H9 (cell line): ENCODE results near the gene APOBEC3G. TPM values are rescaled to one million over a fixed set of nuclear protein-coding genes. Genes with fewer than 3 reads are reported as not detected.
"Not testable (repeated sequence)": the region's sequence is repeated elsewhere in the genome, so short reads cannot be mapped to it uniquely, and the experiment has no call there.

ENCODE experiments used
- DNase-seq: peaks from one replicate; pipeline ENCODE4 v3.0.0-alpha.2; 2017
- H2AFZ ChIP-seq: one replicate; pipeline ENCODE4 v1.6.1; 2013; ENCODE audit warnings: mild to moderate bottlenecking, low read length, control low read depth, moderate library complexity
- H2AK5ac ChIP-seq: 2 replicates; pipeline ENCODE4 v1.6.1; 2013; ENCODE audit warnings: low read length, control low read depth, mixed read lengths; ENCODE audit not compliant: insufficient read length
- H2BK120ac ChIP-seq: one replicate; pipeline ENCODE4 v1.6.1; 2013; ENCODE audit warnings: low read depth, mild to moderate bottlenecking, low read length, control low read depth, inconsistent platforms; ENCODE audit not compliant: poor library complexity, severe bottlenecking
- H2BK12ac ChIP-seq: 2 replicates; pipeline ENCODE4 v1.6.1; 2013; ENCODE audit warnings: low read length, control low read depth, mixed read lengths, low read depth; ENCODE audit not compliant: insufficient read length
- H2BK15ac ChIP-seq: 2 replicates; pipeline ENCODE4 v1.6.1; 2013; ENCODE audit warnings: low read depth, low read length, control low read depth
- H2BK20ac ChIP-seq: one replicate; pipeline ENCODE4 v1.6.1; 2013; ENCODE audit warnings: low read depth, mild to moderate bottlenecking, low read length, control low read depth, inconsistent platforms; ENCODE audit not compliant: poor library complexity, severe bottlenecking
- H2BK5ac ChIP-seq: 2 replicates; pipeline ENCODE4 v1.6.1; 2013; ENCODE audit warnings: low read length, control low read depth, mixed read lengths; ENCODE audit not compliant: insufficient read length
- H3K14ac ChIP-seq: 2 replicates; pipeline ENCODE4 v1.6.1; 2013; ENCODE audit warnings: low read length, control low read depth; ENCODE audit not compliant: insufficient read depth
- H3K18ac ChIP-seq: 2 replicates; pipeline ENCODE4 v1.6.1; 2013; ENCODE audit warnings: low read depth, mild to moderate bottlenecking, mixed read lengths, low read length, control low read depth; ENCODE audit not compliant: insufficient read length
- H3K23ac ChIP-seq: 2 replicates; pipeline ENCODE4 v1.6.1; 2013; ENCODE audit warnings: low read length, control low read depth, mixed read lengths, low read depth; ENCODE audit not compliant: insufficient read length
- H3K23me2 ChIP-seq: 2 replicates; pipeline ENCODE4 v1.6.1; 2013; ENCODE audit warnings: low read depth, mild to moderate bottlenecking, mixed read lengths, low read length, control low read depth; ENCODE audit not compliant: insufficient read length, poor library complexity, severe bottlenecking
- H3K27ac ChIP-seq: 2 replicates; pipeline ENCODE4 v1.5.1; 2013; ENCODE audit warnings: low read length, control low read depth, mixed read lengths, low read depth; ENCODE audit not compliant: insufficient read length
- H3K27me3 ChIP-seq: 2 replicates; pipeline ENCODE4 v1.6.1; 2013; ENCODE audit warnings: low read length, control low read depth, inconsistent platforms; ENCODE audit not compliant: insufficient read depth
- H3K4ac ChIP-seq: 2 replicates; pipeline ENCODE4 v1.6.1; 2013; ENCODE audit warnings: low read depth, mild to moderate bottlenecking, control low read depth, inconsistent platforms, low read length, moderate library complexity
- H3K4me1 ChIP-seq: 2 replicates; pipeline ENCODE4 v1.6.1; 2013; ENCODE audit warnings: low read length, control low read depth, inconsistent platforms; ENCODE audit not compliant: insufficient read depth
- H3K4me2 ChIP-seq: 2 replicates; pipeline ENCODE4 v1.6.1; 2013; ENCODE audit warnings: low read length, control low read depth, mixed read lengths; ENCODE audit not compliant: insufficient read length, insufficient read depth
- H3K56ac ChIP-seq: 2 replicates; pipeline ENCODE4 v1.6.1; 2013; ENCODE audit warnings: low read depth, mild to moderate bottlenecking, mixed read lengths, low read length, control low read depth; ENCODE audit not compliant: insufficient read length
- H3K79me1 ChIP-seq: 2 replicates; pipeline ENCODE4 v1.6.1; 2013; ENCODE audit warnings: low read depth, mild to moderate bottlenecking, moderate library complexity, low read length, control low read depth, inconsistent platforms; ENCODE audit not compliant: insufficient read depth, poor library complexity, severe bottlenecking
- H3K79me2 ChIP-seq: 2 replicates; pipeline ENCODE4 v1.6.1; 2013; ENCODE audit warnings: low read length, control low read depth, inconsistent platforms; ENCODE audit not compliant: insufficient read depth
- H3K9ac ChIP-seq: 2 replicates; pipeline ENCODE4 v1.6.1; 2013; ENCODE audit warnings: low read length, control low read depth, mixed read lengths; ENCODE audit not compliant: insufficient read length; ENCODE audit errors: extremely low read depth
- H3K9me3 ChIP-seq: one replicate; pipeline ENCODE4 v1.6.1; 2013; ENCODE audit warnings: low read depth, low read length, inconsistent platforms; ENCODE audit not compliant: control insufficient read depth
- H3T11ph ChIP-seq: one replicate; pipeline ENCODE4 v1.6.1; 2013; ENCODE audit warnings: mild to moderate bottlenecking, low read length, control low read depth, inconsistent platforms
- H4K20me1 ChIP-seq: one replicate; pipeline ENCODE4 v1.6.1; 2013; ENCODE audit not compliant: control insufficient read depth, insufficient read length, insufficient read depth
- H4K5ac ChIP-seq: 2 replicates; pipeline ENCODE4 v1.6.1; 2013; ENCODE audit warnings: low read depth, mild to moderate bottlenecking, mixed read lengths, low read length, control low read depth; ENCODE audit not compliant: insufficient read length
- H4K8ac ChIP-seq: replicated peaks from 2 replicates; pipeline ENCODE4 v1.6.1; 2013; ENCODE audit warnings: low read length, control low read depth, mixed read lengths, low read depth; ENCODE audit not compliant: insufficient read length
- H4K91ac ChIP-seq: 2 replicates; pipeline ENCODE4 v1.6.1; 2013; ENCODE audit warnings: low read depth, mild to moderate bottlenecking, moderate library complexity, mixed read lengths, low read length, control low read depth; ENCODE audit not compliant: insufficient read length
- H3K27ac Mint-ChIP-seq, 3 experiments: 2 replicates in 2 of 3; 3 replicates in 1 of 3; pipeline ENCODE4 v1.8.0; 2020 to 2021; ENCODE audit warnings: mixed read lengths in 3 of 3, mild to moderate bottlenecking in 1 of 3, moderate library complexity in 1 of 3
- H3K27me3 Mint-ChIP-seq: 2 replicates; pipeline ENCODE4 v1.8.0; 2021; ENCODE audit warnings: low read depth, mild to moderate bottlenecking, moderate library complexity, mixed read lengths
- H3K36me3 Mint-ChIP-seq, 3 experiments: 2 replicates in 2 of 3; 3 replicates in 1 of 3; pipeline ENCODE4 v1.8.0; 2020 to 2021; ENCODE audit warnings: low read depth in 3 of 3, mixed read lengths in 3 of 3; ENCODE audit not compliant: insufficient read depth in 1 of 3
- H3K4me1 Mint-ChIP-seq, 2 experiments: 2 replicates each; pipeline ENCODE4 v1.8.0; 2020; ENCODE audit warnings: mixed read lengths in 2 of 2
- H3K4me3 Mint-ChIP-seq, 2 experiments: 2 replicates in 1 of 2; 3 replicates in 1 of 2; pipeline ENCODE4 v1.8.0; 2020 to 2021; ENCODE audit warnings: mild to moderate bottlenecking in 2 of 2, mixed read lengths in 2 of 2, moderate library complexity in 1 of 2
- H3K9me3 Mint-ChIP-seq, 2 experiments: 2 replicates in 1 of 2; 3 replicates in 1 of 2; pipeline ENCODE4 v1.8.0; 2020; ENCODE audit warnings: mild to moderate bottlenecking in 2 of 2, mixed read lengths in 2 of 2, moderate library complexity in 1 of 2
- CTCF ChIP-seq: fragments of 200-600 bp; sonication (generic); conservative IDR thresholded peaks from 3 replicates; pipeline ENCODE4 v1.8.0; 2021; ENCODE audit warnings: antibody characterized with exemption, mild to moderate bottlenecking
- WGBS: extraction: QIAGEN DNeasy Blood & Tissue Kit; methylation state at CpG from one replicate; pipeline ENCODE4 v1.1.7; 2013; ENCODE audit warnings: missing lambda C conversion rate, low lambda C conversion rate, mixed read lengths; ENCODE audit not compliant: insufficient read length; ENCODE audit errors: extremely low coverage; 5-methylcytosine and 5-hydroxymethylcytosine counted together
- total RNA-seq: library from RNA; stranded (reverse); gene quantifications from 2 replicates; pipeline ENCODE4 v1.2.1, GENCODE V29; 2021

Gene APOBEC3G
- total RNA-seq, 1 experiment from 2014 or later: 2.4 TPM

GRCh38 chr22:39055658-39056057, 21.4 kb upstream of the APOBEC3G start:
- H3K4me1 ChIP-seq: peaks cover 3% of the 10 kb centered on the region; the same call in 1 of the 2 replicates
- no peak overlapping the region for H4K8ac ChIP-seq
- no peak overlapping the region for H3K23ac ChIP-seq
- H3K23me2 ChIP-seq: no peaks in the 10 kb centered on the region
- H3K4me1 Mint-ChIP-seq: peaks cover 14 to 23% of the 10 kb centered on the region in 2 experiments
- no peaks in the 10 kb centered on the region for H3K9me3 ChIP-seq
- no peak overlapping the region for H3K56ac ChIP-seq
- H3K9me3 Mint-ChIP-seq: peaks cover 2 to 8% of the 10 kb centered on the region in 2 experiments; a peak in 4 of 5 replicates
- no peak overlapping the region for H2BK20ac ChIP-seq
- no peak overlapping the region for H3K14ac ChIP-seq
- no peak overlapping the region for H3K4ac ChIP-seq
- peaks cover 7% of the 10 kb centered on the region for H3K27me3 Mint-ChIP-seq
- no peak overlapping the region for H3K4me2 ChIP-seq
- no peak overlapping the region for H2AFZ ChIP-seq
- no peak overlapping the region for H2BK15ac ChIP-seq
- no CpG with 5 or more reads among the region's 11 CpGs for WGBS
- no peaks in the 10 kb centered on the region for H3K27me3 ChIP-seq
- no peaks in the 10 kb centered on the region for H3K79me1 ChIP-seq
- H4K91ac ChIP-seq: no peak overlapping the region
- H2BK5ac ChIP-seq: no peak overlapping the region
- H3K18ac ChIP-seq: no peak overlapping the region
- DNase-seq: no peak
- no peaks in the 10 kb centered on the region for H4K20me1 ChIP-seq
- TF ChIP-seq CTCF: no peak
- no peak overlapping the region for H3K4me3 Mint-ChIP-seq
- H3K9ac ChIP-seq: no peak overlapping the region
- no peak overlapping the region for H2BK12ac ChIP-seq
- H4K5ac ChIP-seq: no peak overlapping the region
- no peak overlapping the region for H2BK120ac ChIP-seq
- H2AK5ac ChIP-seq: no peak overlapping the region
- no peak overlapping the region for H3K27ac ChIP-seq
- H3T11ph ChIP-seq: no peak overlapping the region
- H3K27ac Mint-ChIP-seq: no peak overlapping the region
- H3K36me3 Mint-ChIP-seq: peaks cover 3 to 7% (median 3%) of the 10 kb centered on the region in 3 experiments; a peak in 5 of 7 replicates
- H3K79me2 ChIP-seq: no peaks in the 10 kb centered on the region

DNA sequence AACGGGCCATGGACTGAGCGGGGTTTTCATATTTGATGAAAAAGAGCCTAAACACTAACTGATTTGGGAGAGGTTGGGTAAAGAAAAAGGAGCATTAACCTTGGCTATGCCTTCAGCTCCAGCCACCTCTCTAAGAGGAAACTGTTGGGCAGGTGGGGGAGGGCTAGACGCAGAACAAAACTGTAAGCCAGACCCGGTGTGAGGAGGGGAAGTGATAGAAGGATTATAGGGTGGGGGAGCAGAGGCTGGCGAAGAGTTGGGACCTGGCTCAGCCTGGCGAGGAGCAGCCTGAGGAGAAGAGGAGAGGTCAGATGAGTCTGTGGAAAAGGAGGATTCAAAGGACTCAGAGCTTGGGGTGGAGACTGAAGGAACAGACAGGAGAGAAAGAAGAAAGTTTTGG, 15.8 kb upstream of the APOBEC3G start:
- not testable (repeated sequence) for H3K27me3 ChIP-seq, H2AFZ ChIP-seq, H2BK12ac ChIP-seq, H2BK15ac ChIP-seq, H3K4ac ChIP-seq, H2BK120ac ChIP-seq, H3K27me3 Mint-ChIP-seq, H3K79me2 ChIP-seq, H3K14ac ChIP-seq, H4K5ac ChIP-seq, H3K27ac ChIP-seq, H4K91ac ChIP-seq, H3K4me1 ChIP-seq, H3K9ac ChIP-seq, H3K79me1 ChIP-seq, H3K4me3 Mint-ChIP-seq, H3K36me3 Mint-ChIP-seq, H4K8ac ChIP-seq, H3K18ac ChIP-seq, H3T11ph ChIP-seq, H2BK5ac ChIP-seq, H2AK5ac ChIP-seq, H2BK20ac ChIP-seq, H3K23me2 ChIP-seq, H4K20me1 ChIP-seq, H3K4me2 ChIP-seq, H3K4me1 Mint-ChIP-seq, H3K27ac Mint-ChIP-seq, H3K56ac ChIP-seq, H3K9me3 Mint-ChIP-seq, DNase-seq, H3K9me3 ChIP-seq, H3K23ac ChIP-seq
- no CpG with 5 or more reads among the region's 6 CpGs for WGBS
